Endometrial microvascular endothelial cells (primary cell): ENCODE results near the gene LMAN1L. TPM values are rescaled to one million over a fixed set of nuclear protein-coding genes. Genes with fewer than 3 reads are reported as not detected.

ENCODE experiments used
- in situ Hi-C: cut with HindIII; loops from 2 replicates; pipeline ENCODE4 v1.10.0; 2017; ENCODE audit warnings: low sequenced_read_pairs, low pct_unique_long_range_greater_than_20kb; ENCODE audit errors: inconsistent ontology term
- total RNA-seq: library from RNA; depleted of rRNA; stranded (reverse); fragments of >200 nt; gene quantifications from one replicate; pipeline ENCODE4 v1.2.3, GENCODE V29; 2015; ENCODE audit errors: inconsistent ontology term

LMAN1L gene
- total RNA-seq, 1 donor from 2014 or later, result not detected

GRCh38 chr15:74804935-74805334 is 7.7 kb upstream of the LMAN1L start:
- in situ Hi-C loops, result no loop called here

GRCh38 chr15:74807282-74807681 is 5.4 kb upstream of the LMAN1L start:
- in situ Hi-C loops, result no loop called here

GRCh38 chr15:74808078-74808839 is 4.4 kb upstream of the LMAN1L start:
- in situ Hi-C loops, result no loop called here

GRCh38 chr15:74808840-74809229 is 3.8 kb upstream of the LMAN1L start:
- in situ Hi-C loops, result no loop called here

- in situ Hi-C loops, result no loop called here
These were observed 3.4 kb upstream of the LMAN1L start for GRCh38 chr15:74809242-74809641.

GRCh38 chr15:74809956-74810355 is 2.7 kb upstream of the LMAN1L start:
- in situ Hi-C loops, result no loop called here

- in situ Hi-C loops, result no loop called here
These were observed 2.7 kb downstream of the LMAN1L start for GRCh38 chr15:74815121-74815934.

- in situ Hi-C loops, result no loop called here
These were observed 3.3 kb downstream of the LMAN1L start for GRCh38 chr15:74815961-74816360.

GRCh38 chr15:74816624-74817369 is 4.2 kb downstream of the LMAN1L start:
- in situ Hi-C loops, result no loop called here

GRCh38 chr15:74817370-74817737 is 4.7 kb downstream of the LMAN1L start:
- in situ Hi-C loops, result no loop called here

DNA sequence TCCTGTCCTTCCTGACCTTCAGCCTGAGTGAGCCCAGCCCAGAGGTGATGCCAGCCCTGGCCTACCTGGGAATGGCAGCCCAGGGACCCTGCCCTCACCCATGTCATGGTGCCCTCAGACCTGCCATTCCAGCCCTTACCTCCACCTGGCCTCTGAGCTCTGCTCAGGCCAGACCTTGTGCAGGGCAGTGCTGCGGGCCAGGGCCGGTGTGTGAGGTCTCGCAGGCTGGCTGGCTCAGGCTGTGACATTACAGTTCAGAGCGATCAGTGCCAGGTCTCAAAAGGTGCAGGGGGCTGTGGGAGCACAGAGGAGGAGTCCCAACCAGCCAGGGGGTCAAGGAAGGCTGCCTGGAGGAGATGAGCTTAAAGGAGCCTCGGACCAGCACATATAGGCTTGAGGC is 7.4 kb downstream of the LMAN1L start:
- in situ Hi-C loops, result no loop called here

DNA sequence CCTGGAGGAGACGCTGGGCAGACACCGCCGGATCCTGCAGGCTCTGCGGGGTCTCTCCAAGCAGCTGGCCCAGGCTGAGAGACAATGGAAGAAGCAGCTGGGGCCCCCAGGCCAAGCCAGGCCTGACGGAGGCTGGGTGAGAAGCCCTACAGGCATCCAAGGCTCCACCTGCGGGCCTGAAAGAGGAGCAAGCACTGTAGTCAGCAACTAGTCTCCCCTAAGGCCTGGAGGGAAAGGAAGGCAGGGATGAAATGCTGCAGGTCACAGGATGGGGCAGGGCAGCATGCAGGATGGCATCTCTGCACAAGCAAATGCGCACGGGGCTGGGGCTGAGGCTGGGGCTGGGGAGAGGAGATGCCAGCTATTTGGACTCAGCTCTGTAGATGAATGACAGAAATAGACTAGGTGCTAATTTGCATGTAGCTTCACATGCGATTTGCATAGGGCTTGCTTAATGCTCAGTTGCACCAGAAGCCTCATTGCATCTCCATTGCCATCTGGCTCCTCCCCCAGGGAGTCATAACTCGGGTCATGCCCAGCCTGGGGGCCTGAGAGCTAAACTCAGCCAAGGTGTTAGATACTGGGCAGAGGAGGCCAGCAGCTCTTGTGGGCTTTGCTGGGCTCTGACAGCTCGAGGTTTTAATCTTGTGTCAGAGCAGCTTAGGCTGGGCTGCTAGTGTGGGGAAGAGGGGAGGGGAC is 8.6 kb downstream of the LMAN1L start:
- in situ Hi-C loops, result no loop called here

GRCh38 chr15:74821790-74822158 is 9.1 kb downstream of the LMAN1L start:
- in situ Hi-C loops, result no loop called here

DNA sequence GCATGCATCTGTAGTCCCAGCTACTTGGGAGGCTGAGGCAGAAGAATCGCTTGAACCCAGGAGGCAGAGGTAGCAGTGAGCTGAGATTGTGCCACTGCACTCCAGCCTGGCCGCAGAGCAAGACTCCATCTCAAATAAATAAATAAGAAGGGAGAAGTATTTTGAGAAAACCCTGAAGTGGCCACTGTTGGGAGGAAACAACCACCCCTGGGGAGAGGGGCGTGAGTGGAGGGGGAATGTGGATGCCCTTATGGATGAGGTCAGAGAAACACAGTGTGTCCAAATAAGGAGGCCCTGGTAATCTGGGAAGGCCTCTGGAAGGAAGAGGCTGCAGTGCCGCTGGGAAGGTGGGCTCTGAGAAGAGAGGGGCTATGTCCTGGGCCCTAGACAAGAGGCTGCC is 9.6 kb downstream of the LMAN1L start:
- in situ Hi-C loops, result no loop called here

DNA sequence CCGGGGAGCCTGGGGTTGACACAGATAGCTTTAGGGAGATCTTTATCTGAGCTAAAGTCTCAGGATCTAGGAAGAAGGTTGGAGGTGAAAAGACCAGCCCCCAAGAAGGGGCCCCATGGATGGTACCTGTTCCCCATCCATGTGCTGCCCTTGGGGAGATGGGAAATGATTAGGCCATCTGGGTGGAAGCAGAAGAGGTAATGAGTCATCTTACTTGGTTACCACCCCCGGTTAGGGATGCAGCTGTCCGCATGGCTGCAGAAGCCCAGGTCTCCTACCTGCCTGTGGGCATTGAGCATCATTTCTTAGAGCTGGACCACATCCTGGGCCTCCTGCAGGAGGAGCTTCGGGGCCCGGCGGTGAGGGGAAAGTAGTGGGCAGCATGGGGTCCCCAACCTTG is 10.7 kb downstream of the LMAN1L start:
- in situ Hi-C loops, result no loop called here

DNA sequence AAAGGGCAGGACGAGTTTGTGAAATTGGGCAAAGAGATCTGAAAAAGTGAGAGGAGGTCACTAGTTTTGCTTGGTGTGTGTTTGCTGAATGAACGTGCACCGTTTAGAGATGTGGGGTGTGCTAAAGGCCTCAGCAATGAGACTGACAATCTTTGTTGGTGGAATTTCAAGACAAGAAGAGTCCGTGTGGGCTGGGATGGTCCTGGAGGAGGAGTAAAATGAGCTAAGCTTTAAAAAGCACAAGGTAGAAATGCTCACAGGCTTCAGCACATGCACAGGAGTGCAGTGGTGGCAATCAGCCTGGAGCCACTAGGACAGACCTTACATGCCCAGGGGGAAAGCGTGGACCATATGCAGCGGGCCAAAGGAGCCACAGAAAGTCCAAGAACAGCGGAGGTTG is 12.3 kb downstream of the LMAN1L start:
- in situ Hi-C loops, result no loop called here

GRCh38 chr15:74825866-74826265 is 13.2 kb downstream of the LMAN1L start:
- in situ Hi-C loops, result no loop called here

GRCh38 chr15:74826364-74826819 is 13.8 kb downstream of the LMAN1L start, which contains the start of gene CPLX3:
Gene CPLX3 (plus strand): TSS chr15:74826627. CDS start chr15:74826704, 77 bp downstream.
- in situ Hi-C loops, result no loop called here

- in situ Hi-C loops, result no loop called here
These were observed 14.3 kb downstream of the LMAN1L start for GRCh38 chr15:74826921-74827320.
